Spleen (tissue), 11 donors: ENCODE results near the gene PLEKHB1. TPM values are rescaled to one million over a fixed set of nuclear protein-coding genes. Genes with fewer than 3 reads are reported as not detected.
A peak's percentile ranks its signal among the peaks of the same experiment; 100 is the strongest.

ENCODE experiments used
- DNase-seq: peaks from one replicate; pipeline ENCODE4 v3.0.0-alpha.2; 2020
- H3K27ac ChIP-seq, 8 donors: fragments of 200-600 bp; sonication (generic) in 7 of 8; 1 replicate in 4 of 8; 2 replicates in 4 of 8; pipeline versions ENCODE4 v1.5.0 to v1.8.0; 2016 to 2021; ENCODE audit warnings: inconsistent platforms in 4 of 8, mild to moderate bottlenecking in 4 of 8, moderate library complexity in 1 of 8
- H3K27me3 ChIP-seq, 7 donors: fragments of 200-600 bp; sonication (generic) in 6 of 7; replicated peaks in 1 of 7; 1 replicate in 4 of 7; 2 replicates in 3 of 7; pipeline versions ENCODE4 v1.5.0 to v1.8.0; 2016 to 2021; ENCODE audit warnings: inconsistent platforms in 3 of 7, mild to moderate bottlenecking in 1 of 7
- H3K36me3 ChIP-seq, 6 donors: fragments of 200-600 bp; sonication (generic) in 5 of 6; 1 replicate in 4 of 6; 2 replicates in 2 of 6; pipeline versions ENCODE4 v1.5.0 to v1.8.0; 2016 to 2021; ENCODE audit warnings: inconsistent platforms in 2 of 6
- H3K4me1 ChIP-seq, 6 donors: fragments of 200-600 bp; sonication (generic) in 5 of 6; 1 replicate in 3 of 6; 2 replicates in 3 of 6; pipeline versions ENCODE4 v1.5.0 to v1.8.0; 2016 to 2021; ENCODE audit warnings: inconsistent platforms in 3 of 6
- H3K4me3 ChIP-seq, 8 donors: fragments of 200-600 bp; sonication (generic) in 7 of 8; 1 replicate in 4 of 8; 2 replicates in 4 of 8; pipeline versions ENCODE4 v1.5.0 to v1.8.0; 2016 to 2021; ENCODE audit warnings: inconsistent platforms in 4 of 8, mild to moderate bottlenecking in 4 of 8, moderate library complexity in 2 of 8
- H3K9me3 ChIP-seq, 8 donors: fragments of 200-600 bp; sonication (generic) in 7 of 8; 1 replicate in 4 of 8; 2 replicates in 4 of 8; pipeline versions ENCODE4 v1.5.0 to v1.8.0; 2016 to 2021; ENCODE audit warnings: inconsistent platforms in 4 of 8
- POLR2A ChIP-seq, 3 donors: fragments of 450-650 bp; IDR thresholded peaks; one replicate each; pipeline ENCODE4 v1.5.1; 2017; ENCODE audit warnings: antibody characterized with exemption in 3 of 3, mild to moderate bottlenecking in 1 of 3
- POLR2AphosphoS5 ChIP-seq, 3 donors: sonication (generic); formaldehyde crosslinking; IDR thresholded peaks; one replicate each; pipeline ENCODE4 v1.5.1; 2017; ENCODE audit warnings: antibody characterized with exemption in 3 of 3
- WGBS, 5 donors: extraction: QIAGEN DNeasy Blood & Tissue Kit in 3 of 5; methylation state at CpG; one replicate each; pipeline versions ENCODE4 v1.1.5 to v1.1.7; 2013 to 2018; 5-methylcytosine and 5-hydroxymethylcytosine counted together
- intact Hi-C: fragments of 100-400 bp; cut with DNase I; formaldehyde crosslinking; loops from one replicate; pipeline ENCODE4 v1.15.0; 2023; ENCODE audit warnings: low total_unique reads
- polyA plus RNA-seq, 3 donors: library from polyadenylated mRNA; stranded (reverse); fragments of 200-250 nt; gene quantifications; one replicate each; pipeline ENCODE4 v1.2.1, GENCODE V29; 2013
- total RNA-seq, 7 donors: library from RNA; depleted of rRNA in 3 of 7; stranded (reverse); fragments of >200 nt in 3 of 7; fragmentation: NEBNext Ultra II Directional in 4 of 7; extraction: Animal tissue kit (Norgen Biotek cat#: 25700) in 4 of 7; gene quantifications; one replicate each; pipeline versions ENCODE4 v1.1.0 to v1.2.1, GENCODE V29; 2016 to 2021
- TF ChIP-seq, protein P1 (sequence below), 11 experiments: fragments of 200-600 bp in 7 of 11; fragments of 450-650 bp in 4 of 11; sonication (generic) in 4 of 11; IDR thresholded peaks in 8 of 11; conservative IDR thresholded peaks in 3 of 11; 1 replicate in 7 of 11; 2 replicates in 4 of 11; pipeline versions ENCODE4 v1.4.0 to v1.8.0; 2016 to 2021; ENCODE audit warnings: antibody characterized with exemption in 11 of 11, inconsistent platforms in 4 of 11, mild to moderate bottlenecking in 1 of 11
- donor health status: healthy with polysubstance abuse.
- donor health status: DM: no; HTN: no; CAD: no; lungs with moderate emphysema.
- donor health status: DM: no; HTN: no; CAD: no.
- donor health status: Bipolar disorder and iron deficiency.
- donor health status: healthy.
- donor health status: DM: no; HTN: no; CAD: no.
- donor health status: DM: yes; HTN: yes; CAD: no.

The PLEKHB1 gene
- total and polyA plus RNA-seq, 10 donors: 2.0 to 12.3 (median 7.5) TPM

DNA sequence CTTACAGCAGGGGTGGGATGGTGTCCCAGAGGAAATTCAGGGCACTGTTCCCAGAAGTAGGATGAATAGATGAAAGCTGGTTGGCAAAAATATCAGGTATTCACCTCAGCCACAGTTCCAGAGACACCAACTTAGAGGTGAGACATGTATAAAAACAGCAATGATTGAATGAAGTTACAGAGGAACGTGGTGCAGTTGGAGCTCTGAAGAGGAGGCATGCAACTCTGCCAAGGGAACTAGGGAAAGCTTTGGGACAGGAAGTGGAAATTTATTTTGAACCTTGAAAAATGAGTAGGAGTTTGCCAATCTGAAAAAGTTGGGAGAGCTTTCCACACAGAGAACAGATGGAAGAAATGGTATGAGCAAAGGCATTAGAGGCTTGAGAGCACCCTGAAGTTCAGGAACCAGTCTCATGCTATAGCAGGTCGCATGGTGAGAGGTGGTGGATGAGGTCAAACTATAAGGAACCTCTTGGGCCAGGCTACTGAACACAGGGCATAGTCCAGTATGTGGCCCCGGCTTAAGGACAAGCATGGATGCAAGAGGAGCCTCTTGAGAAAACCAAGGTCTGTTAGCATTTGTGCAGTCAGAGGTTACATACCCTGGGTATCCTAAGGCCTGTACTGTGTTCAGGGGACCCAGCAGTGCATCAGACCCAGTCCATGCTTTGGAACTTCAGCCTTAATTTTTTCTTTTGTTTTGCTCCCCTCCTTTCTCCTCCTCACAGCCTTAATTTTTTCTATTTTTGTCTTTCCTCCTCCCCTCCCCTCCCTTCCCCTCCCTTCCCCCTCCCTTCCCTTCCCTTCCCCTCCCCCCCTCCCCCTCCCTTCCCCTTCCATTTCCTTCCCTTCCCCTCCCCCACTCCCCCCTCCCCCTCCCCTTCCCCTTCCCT, 17.5 kb downstream of the PLEKHB1 start:
- intact Hi-C loops: loop anchor here (10.0 kb wide), 1 partner anchor 309 kb away; no protein-coding TSS in a partner anchor
- TF ChIP-seq, protein P1, sequence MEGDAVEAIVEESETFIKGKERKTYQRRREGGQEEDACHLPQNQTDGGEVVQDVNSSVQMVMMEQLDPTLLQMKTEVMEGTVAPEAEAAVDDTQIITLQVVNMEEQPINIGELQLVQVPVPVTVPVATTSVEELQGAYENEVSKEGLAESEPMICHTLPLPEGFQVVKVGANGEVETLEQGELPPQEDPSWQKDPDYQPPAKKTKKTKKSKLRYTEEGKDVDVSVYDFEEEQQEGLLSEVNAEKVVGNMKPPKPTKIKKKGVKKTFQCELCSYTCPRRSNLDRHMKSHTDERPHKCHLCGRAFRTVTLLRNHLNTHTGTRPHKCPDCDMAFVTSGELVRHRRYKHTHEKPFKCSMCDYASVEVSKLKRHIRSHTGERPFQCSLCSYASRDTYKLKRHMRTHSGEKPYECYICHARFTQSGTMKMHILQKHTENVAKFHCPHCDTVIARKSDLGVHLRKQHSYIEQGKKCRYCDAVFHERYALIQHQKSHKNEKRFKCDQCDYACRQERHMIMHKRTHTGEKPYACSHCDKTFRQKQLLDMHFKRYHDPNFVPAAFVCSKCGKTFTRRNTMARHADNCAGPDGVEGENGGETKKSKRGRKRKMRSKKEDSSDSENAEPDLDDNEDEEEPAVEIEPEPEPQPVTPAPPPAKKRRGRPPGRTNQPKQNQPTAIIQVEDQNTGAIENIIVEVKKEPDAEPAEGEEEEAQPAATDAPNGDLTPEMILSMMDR (IDR thresholded peaks at IDR 0.05 in 8 of 11, conservative IDR thresholded peaks at IDR 0.05 in 3 of 11): no peak
- TF ChIP-seq POLR2AphosphoS5 (IDR thresholded peaks at IDR 0.05) (no peak), POLR2A (IDR thresholded peaks at IDR 0.05) (no peak)

DNA sequence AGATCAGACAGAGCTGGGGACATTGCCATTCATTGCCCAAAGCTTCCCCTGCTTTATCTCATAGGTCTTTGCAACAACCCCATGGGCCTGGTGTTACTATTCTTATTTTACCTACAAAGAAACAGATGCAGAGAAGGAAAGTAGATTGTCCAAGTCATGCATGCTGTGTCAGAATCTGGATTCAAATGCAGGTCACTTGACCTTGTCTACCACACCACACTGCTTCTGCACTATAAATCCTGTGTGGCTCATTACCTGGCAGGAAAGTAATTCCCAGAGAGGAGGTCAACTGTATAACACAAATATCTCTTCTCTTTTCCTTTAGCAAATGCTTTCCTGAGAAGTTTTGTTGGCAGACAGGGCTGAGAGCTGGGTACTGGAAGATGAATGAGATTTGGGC, 18.5 kb downstream of the PLEKHB1 start:
- no peak overlapping the region for H3K4me3 ChIP-seq
- H3K27ac ChIP-seq: peak overlapping the region in 2 of 8 donors; percentile 23 to 25
- peaks cover 0 to 14% (median 0%) of the 10 kb centered on the region in 7 donors for H3K27me3 ChIP-seq
- no peaks in the 10 kb centered on the region for H3K36me3 ChIP-seq
- H3K4me1 ChIP-seq: peaks cover 0 to 42% (median 27%) of the 10 kb centered on the region in 6 donors
- DNase-seq: no peak
- H3K9me3 ChIP-seq: no peaks in the 10 kb centered on the region
- intact Hi-C loops: loop anchor here (10.0 kb wide), 1 partner anchor 310 kb away; no protein-coding TSS in a partner anchor
- no peak for TF ChIP-seq POLR2A (IDR thresholded peaks at IDR 0.05)
- TF ChIP-seq POLR2AphosphoS5 (IDR thresholded peaks at IDR 0.05): no peak
- TF ChIP-seq, protein P1 (IDR thresholded peaks at IDR 0.05 in 8 of 11, conservative IDR thresholded peaks at IDR 0.05 in 3 of 11): no peak

More for the DNA sequence above, 17.5 kb downstream of the PLEKHB1 start:
- peaks cover 0 to 42% (median 27%) of the 10 kb centered on the region in 6 donors for H3K4me1 ChIP-seq
- 72 to 80% (median 76%) methylated on average over 3 of the region's 3 CpGs for WGBS, 5 donors
- H3K9me3 ChIP-seq: no peaks in the 10 kb centered on the region
- H3K4me3 ChIP-seq: no peak overlapping the region
- peaks cover 0 to 14% (median 0%) of the 10 kb centered on the region in 7 donors for H3K27me3 ChIP-seq
- no peaks in the 10 kb centered on the region for H3K36me3 ChIP-seq
- DNase-seq: no peak
- peak overlapping the region in 1 of 8 donors; percentile 49 for H3K27ac ChIP-seq

- no peak for DNase-seq
- peaks cover 0 to 25% (median 12%) of the 10 kb centered on the region in 6 donors for H3K4me1 ChIP-seq
- TF ChIP-seq POLR2A (IDR thresholded peaks at IDR 0.05): no peak
- TF ChIP-seq POLR2AphosphoS5 (IDR thresholded peaks at IDR 0.05): no peak
- TF ChIP-seq, protein P1 (IDR thresholded peaks at IDR 0.05 in 8 of 11, conservative IDR thresholded peaks at IDR 0.05 in 3 of 11): no peak
- H3K36me3 ChIP-seq: no peaks in the 10 kb centered on the region
- 78 to 88% (median 85%) methylated on average over 1 of the region's 1 CpG for WGBS, 5 donors
- no peaks in the 10 kb centered on the region for H3K9me3 ChIP-seq
- H3K27ac ChIP-seq: no peak overlapping the region
- H3K4me3 ChIP-seq: no peak overlapping the region
- no peaks in the 10 kb centered on the region for H3K27me3 ChIP-seq
- intact Hi-C loops: loop anchor here (10.0 kb wide), 1 partner anchor 313 kb away; no protein-coding TSS in a partner anchor
Observed at GRCh38 chr11:73667891-73668290, 21.5 kb downstream of the PLEKHB1 start.

- no peak for TF ChIP-seq POLR2A (IDR thresholded peaks at IDR 0.05)
- TF ChIP-seq POLR2AphosphoS5 (IDR thresholded peaks at IDR 0.05): no peak
- TF ChIP-seq, protein P1 (IDR thresholded peaks at IDR 0.05 in 8 of 11, conservative IDR thresholded peaks at IDR 0.05 in 3 of 11): no peak
- peaks cover 0 to 21% (median 3%) of the 10 kb centered on the region in 6 donors for H3K36me3 ChIP-seq
- WGBS, 5 donors: 84 to 87% (median 86%) methylated on average over 3 of the region's 3 CpGs
- no peaks in the 10 kb centered on the region for H3K4me1 ChIP-seq
- no peak overlapping the region for H3K4me3 ChIP-seq
- intact Hi-C loops: no loop called here
- H3K9me3 ChIP-seq: no peaks in the 10 kb centered on the region
- no peak overlapping the region for H3K27ac ChIP-seq
- DNase-seq: no peak
- H3K27me3 ChIP-seq: no peaks in the 10 kb centered on the region
Observed at GRCh38 chr11:73670808-73671207, 24.4 kb downstream of the PLEKHB1 start.
